DMS153 treated with DMSO at 0.1 percent for 48 hours (cell line): ENCODE results near the gene ACADVL.

Experiments
- DNase-seq: peaks from one replicate; lab custom pipeline; 2025; ENCODE audit not compliant: unreplicated experiment; lab: John Stamatoyannopoulos, UW

The ACADVL gene

GRCh38 chr17:7216242-7217112, 3.3 kb upstream of the ACADVL start:
- DNase-seq: no peak

- DNase-seq: no peak
Observed at GRCh38 chr17:7217113-7217987, 2.4 kb upstream of the ACADVL start.

DNA sequence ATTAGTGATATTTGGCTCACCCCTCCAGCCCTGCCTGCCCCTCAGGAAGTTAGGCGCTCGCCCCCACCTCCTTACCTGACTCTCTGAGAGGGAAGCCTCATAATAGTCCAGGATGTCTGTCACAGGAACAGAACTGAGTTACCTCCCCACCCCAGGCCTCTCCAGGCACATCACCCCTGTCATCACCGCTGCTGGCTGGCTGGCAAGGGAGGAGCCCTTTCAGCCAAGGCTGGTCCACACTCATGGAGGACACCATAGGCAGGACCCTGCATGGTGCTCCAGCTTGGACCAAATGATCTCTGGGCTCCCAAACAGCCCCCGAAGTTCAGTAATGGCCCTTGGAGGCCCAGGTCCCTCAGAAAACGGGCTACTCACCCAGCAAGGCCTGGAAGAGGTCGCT, 1.6 kb upstream of the ACADVL start:
- DNase-seq: no peak

DNA sequence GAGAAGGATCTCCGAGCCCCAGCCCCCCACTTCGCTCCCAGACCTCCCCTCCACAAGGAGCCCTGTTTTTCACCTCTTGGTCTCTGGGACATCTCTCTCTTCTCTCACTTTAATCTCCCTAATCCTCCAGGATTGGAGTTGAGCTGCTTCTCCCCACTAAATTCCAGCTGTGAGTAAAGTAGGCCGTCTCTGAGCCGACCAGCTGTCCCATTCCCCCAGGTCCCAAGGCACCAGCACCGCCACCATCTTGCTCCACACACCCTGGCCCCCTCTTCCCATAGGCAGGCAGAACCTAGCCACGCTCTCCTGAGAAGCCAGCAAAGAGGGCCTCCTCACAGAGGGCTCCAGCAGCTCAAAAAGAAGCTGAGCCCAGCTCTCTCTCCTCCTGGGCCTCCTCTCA, 980 bp upstream of the ACADVL start:
- DNase-seq: no peak

DNA sequence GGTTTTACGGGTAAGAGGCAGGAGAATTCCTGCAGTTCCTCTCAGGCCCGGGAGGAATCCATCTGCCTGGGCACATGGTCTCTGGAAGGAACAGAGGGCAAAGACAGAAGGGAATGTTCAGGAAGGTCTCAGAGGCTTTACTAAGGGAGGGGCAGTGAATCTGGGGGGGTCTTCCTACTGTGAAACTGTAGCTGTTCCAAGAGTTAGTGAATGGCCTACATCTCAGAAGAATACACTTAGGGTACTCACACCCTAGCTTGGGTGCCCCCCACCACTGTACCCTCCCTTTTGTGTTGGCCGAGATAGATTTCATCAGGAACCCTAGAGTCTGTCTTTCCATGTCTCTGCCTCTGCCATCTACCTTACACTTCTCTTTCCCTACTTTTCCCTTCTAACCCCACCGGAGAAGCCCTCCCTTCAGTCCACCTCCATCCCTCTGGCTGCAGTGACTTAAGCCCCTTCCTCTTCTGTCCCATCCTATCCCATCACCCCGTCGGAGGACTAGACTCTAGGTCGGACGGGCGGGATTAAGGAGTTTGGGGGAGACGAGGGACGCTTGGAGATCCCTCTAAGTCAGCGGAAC, 418 bp upstream of the ACADVL start:
- DNase-seq: no peak

GRCh38 chr17:7220593-7221277, 997 bp downstream of the ACADVL start:
- DNase-seq: no peak

- no peak for DNase-seq
Observed at GRCh38 chr17:7221278-7222092, 1.7 kb downstream of the ACADVL start.

DNA sequence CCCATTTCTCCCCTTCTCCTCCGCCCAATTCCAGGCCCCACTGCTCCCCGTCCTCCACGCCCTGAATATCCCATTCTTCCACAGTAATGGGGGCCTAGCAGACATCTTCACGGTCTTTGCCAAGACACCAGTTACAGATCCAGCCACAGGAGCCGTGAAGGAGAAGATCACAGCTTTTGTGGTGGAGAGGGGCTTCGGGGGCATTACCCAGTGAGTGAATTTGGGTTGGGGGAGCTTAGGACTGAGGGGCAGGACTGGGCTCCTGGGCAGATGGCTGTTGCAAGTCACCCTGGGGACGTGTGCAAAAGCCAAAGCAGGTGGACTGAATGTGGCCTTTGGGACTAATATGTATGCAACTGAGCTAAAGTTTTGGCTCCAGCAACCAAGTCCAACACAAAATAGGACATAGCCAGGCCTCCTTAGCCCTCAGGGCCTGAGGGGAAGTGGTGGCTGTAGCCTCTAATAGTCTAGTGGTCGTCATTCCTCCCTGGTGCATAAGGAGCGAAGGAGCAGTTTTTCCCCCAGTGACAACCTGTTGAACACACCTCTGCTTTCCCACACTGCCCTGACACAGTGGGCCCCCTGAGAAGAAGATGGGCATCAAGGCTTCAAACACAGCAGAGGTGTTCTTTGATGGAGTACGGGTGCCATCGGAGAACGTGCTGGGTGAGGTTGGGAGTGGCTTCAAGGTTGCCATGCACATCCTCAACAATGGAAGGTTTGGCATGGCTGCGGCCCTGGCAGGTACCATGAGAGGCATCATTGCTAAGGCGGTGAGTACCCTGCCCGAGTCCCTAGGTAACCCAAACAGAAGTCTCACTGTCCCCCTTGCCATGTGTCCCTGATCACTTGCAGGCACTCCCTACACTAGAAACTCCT, 2.6 kb downstream of the ACADVL start:
- DNase-seq: no peak

DNA sequence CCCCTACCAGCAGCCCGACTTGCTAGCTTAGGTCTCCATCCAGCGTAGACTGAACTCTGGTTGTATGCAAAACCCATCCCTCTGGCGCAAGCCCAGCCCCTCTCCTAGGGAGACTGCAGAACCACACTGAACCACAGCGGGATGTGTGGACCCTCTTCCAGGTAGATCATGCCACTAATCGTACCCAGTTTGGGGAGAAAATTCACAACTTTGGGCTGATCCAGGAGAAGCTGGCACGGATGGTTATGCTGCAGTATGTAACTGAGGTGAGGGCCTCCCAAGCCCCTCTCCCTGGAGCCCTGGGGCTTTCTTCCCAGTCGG, 3.2 kb downstream of the ACADVL start:
- no peak for DNase-seq

- DNase-seq: no peak
Observed at GRCh38 chr17:7223375-7223774, 3.6 kb downstream of the ACADVL start.

DNA sequence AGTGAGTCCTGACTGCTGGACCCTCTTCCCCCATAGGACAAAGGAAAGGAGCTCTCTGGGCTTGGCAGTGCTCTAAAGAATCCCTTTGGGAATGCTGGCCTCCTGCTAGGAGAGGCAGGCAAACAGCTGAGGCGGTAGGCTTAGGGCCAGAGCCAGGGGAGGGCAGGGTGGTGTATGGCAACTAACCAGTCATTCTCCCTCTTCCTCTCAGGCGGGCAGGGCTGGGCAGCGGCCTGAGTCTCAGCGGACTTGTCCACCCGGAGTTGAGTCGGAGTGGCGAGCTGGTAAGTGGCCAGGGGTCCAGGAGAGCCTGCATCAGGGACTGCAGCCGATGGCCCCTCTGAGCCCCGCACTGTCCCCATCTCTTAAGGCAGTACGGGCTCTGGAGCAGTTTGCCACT, 4.4 kb downstream of the ACADVL start:
- DNase-seq: no peak

DNA sequence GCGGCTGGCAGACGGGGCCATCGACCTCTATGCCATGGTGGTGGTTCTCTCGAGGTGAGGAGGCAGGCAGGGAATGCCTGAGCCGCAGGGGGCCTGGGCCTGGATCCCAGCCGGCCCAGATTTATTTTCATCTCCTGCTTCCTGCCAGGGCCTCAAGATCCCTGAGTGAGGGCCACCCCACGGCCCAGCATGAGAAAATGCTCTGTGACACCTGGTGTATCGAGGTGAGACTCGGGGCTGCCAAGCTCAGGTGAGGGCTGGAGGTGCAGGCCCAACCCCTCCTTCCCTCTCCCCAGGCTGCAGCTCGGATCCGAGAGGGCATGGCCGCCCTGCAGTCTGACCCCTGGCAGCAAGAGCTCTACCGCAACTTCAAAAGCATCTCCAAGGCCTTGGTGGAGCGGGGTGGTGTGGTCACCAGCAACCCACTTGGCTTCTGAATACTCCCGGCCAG, 4.9 kb downstream of the ACADVL start:
- no peak for DNase-seq

- no peak for DNase-seq
Observed at GRCh38 chr17:7225711-7226331, 6.1 kb downstream of the ACADVL start.

DNA sequence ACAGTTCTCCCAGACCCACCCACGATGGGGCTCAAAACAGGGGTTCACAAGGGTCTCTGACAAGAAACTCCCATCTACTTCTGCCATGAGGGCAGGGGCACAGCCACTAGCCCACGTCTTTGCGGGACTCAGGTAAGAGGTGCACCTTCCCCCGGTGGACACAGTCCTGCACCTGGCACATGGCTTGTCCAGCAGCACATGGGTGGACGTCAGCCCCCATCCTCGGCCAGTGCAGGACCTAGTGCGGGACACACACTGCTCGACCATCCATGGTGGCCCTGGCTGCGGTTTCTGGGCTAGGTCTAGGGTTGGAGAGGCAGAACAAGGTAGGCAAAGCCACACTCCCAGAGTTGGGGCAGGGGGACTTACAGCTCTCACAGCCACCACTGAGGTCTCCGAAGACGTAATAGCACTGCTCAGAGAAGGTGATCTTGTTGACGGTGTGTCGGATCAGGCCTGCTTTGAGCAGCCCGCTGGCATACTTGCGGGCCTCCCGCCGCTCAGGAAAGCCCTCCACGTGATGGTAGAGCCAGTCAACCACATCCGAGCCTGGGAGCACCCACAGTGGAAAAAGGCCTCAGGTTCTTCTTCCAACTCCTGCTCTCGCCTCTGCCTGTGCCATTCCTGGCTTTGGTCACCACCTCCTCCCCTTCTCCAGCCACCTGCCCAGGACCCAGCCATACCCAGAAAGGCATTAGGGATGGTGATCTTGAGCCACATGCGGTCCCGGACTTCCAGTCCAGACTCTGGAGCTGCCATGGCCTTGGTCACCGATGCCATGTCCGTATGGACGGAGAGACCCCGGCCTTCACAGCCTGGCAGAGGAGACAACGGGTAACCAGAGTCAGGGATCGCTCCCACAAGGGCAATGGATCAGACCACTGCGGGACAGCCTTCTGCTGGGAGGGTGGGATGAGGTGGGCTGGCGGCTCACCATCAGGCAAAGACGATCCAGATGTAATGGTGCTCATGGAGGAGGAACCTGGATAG, 7.3 kb downstream of the ACADVL start:
- DNase-seq: no peak

DNA sequence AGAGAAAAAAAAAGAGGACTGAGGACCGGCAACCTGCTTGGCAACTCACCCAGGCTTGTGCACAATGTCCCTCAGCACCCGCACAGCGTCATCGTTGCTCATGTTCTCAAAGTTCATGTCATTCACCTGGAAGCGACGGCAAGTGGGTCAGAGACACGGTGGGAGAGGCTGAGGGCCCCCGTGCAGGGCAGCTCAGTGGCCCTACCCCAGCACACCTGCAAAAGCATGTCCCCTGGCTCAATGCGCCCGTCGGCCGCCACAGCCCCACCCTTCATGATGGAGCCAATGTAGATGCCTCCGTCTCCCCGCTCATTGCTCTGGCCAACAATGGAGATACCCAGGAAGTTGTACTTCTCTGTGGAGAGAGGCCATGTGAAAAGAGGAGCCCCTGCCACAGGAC, 9.2 kb downstream of the ACADVL start:
- DNase-seq: no peak

DNA sequence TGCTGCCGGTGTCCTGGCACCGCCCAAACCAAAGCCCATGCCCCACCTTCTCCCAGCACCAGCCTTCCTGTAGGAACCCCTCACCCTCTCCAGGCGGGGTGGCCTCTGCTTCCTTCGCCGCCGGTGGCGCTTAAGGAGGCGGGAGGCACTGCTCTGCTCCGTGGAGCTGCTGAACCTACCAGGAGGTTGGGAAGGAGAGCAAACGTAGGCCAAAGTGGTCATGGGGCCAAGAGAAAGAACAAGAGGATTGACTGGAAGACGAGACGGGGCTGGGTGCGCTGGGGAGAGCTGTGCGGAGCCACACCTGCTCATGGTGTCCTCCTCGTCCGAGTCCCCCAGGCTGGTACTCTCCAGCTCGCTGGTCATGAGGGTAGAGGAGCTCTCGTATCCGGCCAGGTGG, 9.8 kb downstream of the ACADVL start:
- DNase-seq: no peak

GRCh38 chr17:7232114-7232513, 12.4 kb downstream of the ACADVL start:
- no peak for DNase-seq

DNA sequence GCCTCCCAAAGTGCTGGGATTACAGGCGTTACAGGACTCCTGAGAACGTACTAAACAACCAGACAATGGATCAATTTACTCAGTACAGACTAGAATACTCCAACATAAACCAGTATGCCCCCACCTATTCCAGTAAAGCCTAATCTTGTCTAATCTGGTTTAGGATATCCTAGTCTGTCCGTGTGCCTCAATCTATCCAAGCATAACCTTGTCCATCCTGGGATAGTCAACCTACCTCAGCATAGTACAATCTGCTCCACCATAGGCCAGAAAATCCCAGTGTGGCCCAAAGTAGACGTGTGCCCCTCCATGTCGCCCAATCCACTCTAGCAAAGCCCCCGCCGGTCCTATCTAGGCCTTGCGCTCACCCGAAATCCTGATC, 14.0 kb downstream of the ACADVL start:
- no peak for DNase-seq
